Brain microvascular endothelial cell (primary cell): ENCODE data around the gene STXBP3.

ENCODE experiments used
- DNase-seq: peaks from one replicate; pipeline ENCODE4 v3.0.0-alpha.2; 2020
- H3K27ac ChIP-seq: fragments of 250-450 bp; sonication (Bioruptor Pico); 2 replicates; pipeline ENCODE4 v1.5.1; 2020; ENCODE audit warnings: mild to moderate bottlenecking, moderate library complexity
- H3K27me3 ChIP-seq: fragments of 250-450 bp; sonication (Bioruptor Pico); replicated peaks from 2 replicates; pipeline ENCODE4 v1.5.1; 2020; ENCODE audit warnings: mild to moderate bottlenecking
- H3K36me3 ChIP-seq: fragments of 250-450 bp; sonication (Bioruptor Pico); replicated peaks from 2 replicates; pipeline ENCODE4 v1.5.1; 2020; ENCODE audit warnings: mild to moderate bottlenecking
- H3K4me3 ChIP-seq: 2 replicates; pipeline ENCODE4 v1.5.1; 2011; ENCODE audit warnings: low read depth, mild to moderate bottlenecking, control low read depth, low read length, moderate library complexity
- CTCF ChIP-seq: IDR thresholded peaks from 2 replicates; pipeline ENCODE4 v1.5.1; 2011; ENCODE audit warnings: low read depth, mild to moderate bottlenecking, moderate library complexity, low read length, control low read depth, inconsistent platforms; ENCODE audit errors: missing control alignments
- in situ Hi-C: cut with HindIII; loops from 2 replicates; pipeline ENCODE4 v1.10.0; 2017; ENCODE audit warnings: low sequenced_read_pairs, low pct_ligation_motif_present

The STXBP3 gene

DNA sequence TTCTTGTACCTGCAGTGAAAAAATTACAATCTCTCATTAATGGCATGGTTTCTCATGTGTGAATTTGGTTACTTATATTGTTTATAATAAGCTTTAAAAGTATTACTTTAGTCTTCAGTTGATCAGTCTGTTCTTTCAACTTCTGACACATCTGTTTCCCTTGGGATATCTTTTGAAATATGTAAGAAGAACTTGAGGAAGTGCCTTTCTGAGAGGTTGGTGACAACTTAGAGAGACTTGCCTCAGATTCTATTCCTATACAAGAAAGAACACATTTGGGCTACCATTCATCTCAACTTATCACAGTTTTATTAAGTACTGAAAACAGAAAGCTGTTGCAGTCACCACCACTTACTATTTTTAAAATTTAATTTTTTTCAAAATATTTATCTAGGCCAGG lies 102.3 kb downstream of the STXBP3 start:
- DNase-seq: no peak
- Histone ChIP-seq H3K27ac (no peak overlapping the region), H3K4me3 (no peak overlapping the region), H3K36me3 (no peaks in the 10 kb centered on the region), H3K27me3 (no peaks in the 10 kb centered on the region)
- in situ Hi-C loops: no loop called here
- TF ChIP-seq CTCF: no peak

DNA sequence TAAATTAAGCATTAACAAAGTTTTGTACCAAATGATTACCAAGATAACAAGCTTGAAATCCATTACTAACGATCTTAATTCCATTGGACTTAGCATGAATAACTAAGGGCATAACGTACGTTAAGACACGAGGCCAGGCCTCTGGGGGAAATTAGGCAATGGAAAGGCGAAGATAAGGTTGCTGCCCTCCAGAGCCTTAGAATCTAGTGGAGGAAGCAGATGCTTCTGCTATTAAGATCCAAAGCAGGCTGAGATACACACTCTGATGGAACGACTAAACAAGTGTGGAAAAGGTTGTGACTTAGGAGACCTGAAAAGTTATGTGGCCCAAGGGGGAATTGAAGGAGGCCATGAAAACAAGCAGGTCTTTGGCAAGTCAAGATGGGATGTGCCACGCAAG lies 104.5 kb downstream of the STXBP3 start:
- in situ Hi-C loops: no loop called here
- Histone ChIP-seq H3K4me3 (no peak overlapping the region), H3K36me3 (no peaks in the 10 kb centered on the region), H3K27ac (no peak overlapping the region), H3K27me3 (no peaks in the 10 kb centered on the region)
- no peak for TF ChIP-seq CTCF
- no peak for DNase-seq

GRCh38 chr1:108851567-108851966 lies 105.1 kb downstream of the STXBP3 start:
- no peak for TF ChIP-seq CTCF
- H3K27me3 ChIP-seq: no peaks in the 10 kb centered on the region
- no peaks in the 10 kb centered on the region for H3K36me3 ChIP-seq
- H3K27ac ChIP-seq: no peak overlapping the region
- no peak overlapping the region for H3K4me3 ChIP-seq
- no peak for DNase-seq
- in situ Hi-C loops: no loop called here

DNA sequence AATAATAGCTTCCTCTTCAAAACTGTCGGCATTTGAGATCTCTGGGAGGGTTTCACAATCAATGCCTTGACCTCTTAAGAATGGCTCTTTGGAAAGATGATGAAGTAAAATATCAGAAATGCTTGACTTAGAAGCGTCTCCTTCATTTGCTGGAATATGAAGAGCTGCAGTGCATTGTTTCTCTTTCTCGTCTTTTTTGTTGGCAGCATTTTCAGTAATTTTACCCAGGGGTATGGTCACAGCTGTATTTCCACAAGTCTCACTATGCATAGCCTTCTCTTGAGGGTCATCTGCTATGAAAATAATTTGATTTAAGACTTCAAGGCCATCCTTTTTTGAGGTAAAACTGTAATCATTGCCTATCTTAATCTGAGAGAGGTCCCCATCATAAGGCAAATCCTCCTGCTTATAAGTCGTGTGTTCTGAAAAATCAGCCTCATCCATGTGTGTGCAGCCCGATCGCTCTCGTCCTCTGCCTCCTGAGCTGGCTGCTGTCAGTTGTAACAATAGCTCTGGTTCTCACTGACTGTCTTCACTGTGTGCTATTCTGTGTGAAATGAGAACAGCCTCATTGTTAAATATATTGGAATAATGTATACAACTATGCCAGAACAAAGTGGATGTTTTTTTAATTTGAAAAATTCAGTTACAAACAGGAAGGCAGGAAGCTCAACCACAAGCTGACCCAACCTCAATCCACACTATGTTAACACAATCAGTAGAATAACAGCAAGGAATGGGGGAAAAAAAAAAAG lies 105.9 kb downstream of the STXBP3 start:
- no peaks in the 10 kb centered on the region for H3K36me3 ChIP-seq
- no peak overlapping the region for H3K4me3 ChIP-seq
- no peaks in the 10 kb centered on the region for H3K27me3 ChIP-seq
- in situ Hi-C loops: no loop called here
- no peak overlapping the region for H3K27ac ChIP-seq
- no peak for TF ChIP-seq CTCF
- DNase-seq: no peak

DNA sequence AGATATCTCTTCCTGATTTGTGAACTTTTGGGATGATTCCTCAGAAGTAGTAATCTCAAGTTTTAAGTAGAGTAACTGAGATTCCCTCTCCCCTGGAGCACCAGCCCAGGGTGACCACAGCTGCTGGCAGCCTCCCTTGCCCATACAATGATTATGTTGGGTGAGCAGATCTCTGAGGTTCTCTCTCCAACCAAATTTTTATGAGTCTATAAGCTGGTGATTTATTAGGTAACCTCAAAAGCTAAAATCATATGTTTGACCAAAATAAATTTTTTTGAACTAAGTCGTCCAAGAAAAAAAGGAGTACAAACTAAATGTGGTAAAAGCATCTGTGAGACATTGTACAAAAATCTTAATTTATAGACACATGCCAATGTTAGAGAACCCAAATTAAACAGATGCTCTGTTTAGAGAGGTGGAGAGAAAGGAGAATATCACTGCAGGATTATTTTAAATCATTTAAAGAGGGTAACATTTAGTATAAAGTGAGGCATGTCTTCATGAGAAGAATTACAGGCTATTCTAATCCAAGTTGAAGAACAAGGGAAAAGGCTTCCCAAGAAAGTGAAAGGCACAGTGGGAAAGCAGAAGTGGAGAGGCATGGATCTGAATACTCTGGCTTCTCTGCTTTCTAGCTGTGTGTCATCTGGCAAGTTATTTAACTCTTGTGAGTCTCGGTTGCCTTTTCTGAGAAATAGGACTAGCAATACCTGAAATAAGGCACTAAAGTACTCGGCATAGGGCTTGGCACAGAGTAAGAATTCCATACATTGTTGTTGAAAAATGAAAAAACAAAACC lies 107.9 kb downstream of the STXBP3 start:
- no peak for TF ChIP-seq CTCF
- DNase-seq: no peak
- H3K36me3 ChIP-seq: no peaks in the 10 kb centered on the region
- H3K27me3 ChIP-seq: no peaks in the 10 kb centered on the region
- in situ Hi-C loops: no loop called here
- H3K27ac ChIP-seq: no peak overlapping the region
- no peak overlapping the region for H3K4me3 ChIP-seq
